ENCODE measurements around the gene AGFG1. TPM values are rescaled to one million over a fixed set of nuclear protein-coding genes. Genes with fewer than 3 reads are reported as not detected.
"Not testable (repeated sequence)": the region's sequence is repeated elsewhere in the genome, so short reads cannot be mapped to it uniquely, and the experiment has no call there.

The AGFG1 gene
- total RNA-seq, 1 experiment from 2014 or later = 119 TPM

DNA sequence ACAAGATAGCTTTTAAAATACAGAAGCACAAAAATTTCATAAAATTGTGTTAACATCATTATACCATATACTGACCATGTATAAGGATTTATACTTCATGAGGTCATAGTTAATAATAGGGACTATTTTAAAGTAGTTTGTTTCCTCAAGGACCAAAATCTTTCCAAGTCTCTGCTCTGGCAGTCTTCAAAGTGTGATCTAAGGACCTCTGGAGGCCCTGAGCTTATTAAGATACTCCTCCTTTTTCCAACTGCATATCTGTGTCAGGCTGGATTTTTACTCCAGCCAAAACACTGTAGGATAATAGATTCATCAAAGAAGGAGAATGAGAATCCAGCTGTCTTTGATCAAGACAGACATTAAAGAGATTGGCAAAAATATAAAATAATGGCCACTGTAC, 125.1 kb downstream of the AGFG1 start:
- Histone ChIP-seq H2AFZ (no peak overlapping the region), H3K4me3 (no peak overlapping the region), H3K4me1 (replicated peaks; ENCODE audit: insufficient read depth) (peaks cover 9% of the 10 kb centered on the region), H3K27ac (no peak overlapping the region), H3K36me3 (ENCODE audit: low read depth) (no peaks in the 10 kb centered on the region), H3K79me2 (ENCODE audit: low read depth) (no peaks in the 10 kb centered on the region), H3K27me3 (ENCODE audit: insufficient read depth, low read depth) (no peaks in the 10 kb centered on the region), H3K9me2 (ENCODE audit: insufficient read depth) (no peaks in the 10 kb centered on the region), H3K4me2 (no peak overlapping the region), H3F3A (ENCODE audit: insufficient read depth, low read depth) (no peaks in the 10 kb centered on the region), H3K9me3 (ENCODE audit: insufficient read depth, low read depth) (no peaks in the 10 kb centered on the region), H4K20me1 (ENCODE audit: insufficient read depth) (no peaks in the 10 kb centered on the region)
- BruUV-seq (replicated peaks) = no TSS peak
- POLR2A ChIA-PET (ENCODE audit: unreplicated experiment) = no interaction called here
- intact Hi-C loops (cut with micrococcal nuclease; ENCODE audit: unreplicated experiment) = no loop called here
- no peak for TF ChIP-seq CTCF (conservative IDR thresholded peaks at IDR 0.05)
- TF ChIP-seq EZH2 (IDR thresholded peaks at IDR 0.05; ENCODE audit: low read depth) = no peak
- CTCF ChIA-PET = no interaction called here
- DNase-seq = no peak

GRCh38 chr2:227597998-227598397, 126.0 kb downstream of the AGFG1 start:
- peak; percentile 29 to 74 for DNase-seq
- no peaks in the 10 kb centered on the region for H4K20me1 ChIP-seq (ENCODE audit: insufficient read depth)
- H3K27ac ChIP-seq = 0 out of 2 replicates have a peak overlapping the region, but pooled peaks have one; percentile 7
- H3K4me1 ChIP-seq (replicated peaks; ENCODE audit: insufficient read depth) = peaks cover 9% of the 10 kb centered on the region
- H3K9me2 ChIP-seq (ENCODE audit: insufficient read depth) = no peaks in the 10 kb centered on the region
- ChIA-PET CTCF (no interaction called here), POLR2A (ENCODE audit: unreplicated experiment) (interaction anchor here (0.6 to 0.7 kb wide), 2 partner anchors 93 to 261 kb away, joined by 3 to 7 read pairs; no protein-coding TSS in a partner anchor)
- H3F3A ChIP-seq (ENCODE audit: insufficient read depth, low read depth) = no peaks in the 10 kb centered on the region
- no TSS peak for BruUV-seq (replicated peaks)
- H2AFZ ChIP-seq = no peak overlapping the region
- H3K36me3 ChIP-seq (ENCODE audit: low read depth) = no peaks in the 10 kb centered on the region
- H3K4me3 ChIP-seq = no peak overlapping the region
- TF ChIP-seq CTCF (conservative IDR thresholded peaks at IDR 0.05) = no peak
- no peak for TF ChIP-seq EZH2 (IDR thresholded peaks at IDR 0.05; ENCODE audit: low read depth)
- no peaks in the 10 kb centered on the region for H3K79me2 ChIP-seq (ENCODE audit: low read depth)
- intact Hi-C loops (cut with micrococcal nuclease; ENCODE audit: unreplicated experiment) = no loop called here
- no peaks in the 10 kb centered on the region for H3K27me3 ChIP-seq (ENCODE audit: insufficient read depth, low read depth)
- no peaks in the 10 kb centered on the region for H3K9me3 ChIP-seq (ENCODE audit: insufficient read depth, low read depth)
- peak overlapping the region; percentile 5 for H3K4me2 ChIP-seq

DNA sequence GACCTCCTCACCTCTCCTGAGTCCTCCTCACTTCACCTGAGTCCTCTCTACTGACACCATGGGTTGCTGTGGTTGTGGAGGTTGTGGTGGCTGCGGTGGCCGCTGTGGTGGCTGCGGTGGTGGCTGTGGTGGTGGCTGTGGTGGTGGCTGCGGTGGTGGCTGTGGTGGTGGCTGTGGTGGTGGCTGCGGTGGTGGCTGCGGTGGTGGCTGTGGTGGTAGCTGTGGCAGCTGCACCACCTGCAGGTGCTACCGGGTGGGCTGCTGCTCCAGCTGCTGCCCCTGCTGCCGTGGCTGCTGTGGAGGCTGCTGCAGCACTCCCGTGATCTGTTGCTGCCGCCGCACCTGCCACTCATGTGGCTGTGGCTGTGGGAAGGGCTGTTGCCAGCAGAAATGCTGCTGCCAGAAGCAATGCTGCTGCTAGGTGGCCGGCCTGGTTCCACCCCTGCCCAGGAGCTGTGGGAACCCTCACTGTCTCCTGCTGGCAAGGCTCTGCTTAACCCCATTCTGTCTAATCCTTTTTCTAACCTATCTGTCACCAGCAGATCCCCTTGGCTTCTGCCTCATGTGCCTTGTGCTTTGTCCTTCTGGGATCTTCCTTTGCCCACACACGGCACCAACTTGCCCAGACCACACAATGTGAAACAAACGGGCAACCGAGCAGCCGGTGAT, 127.0 kb downstream of the AGFG1 start, which contains the start of gene SCYGR2:
Gene SCYGR2, plus strand, starts transcription at position 59 of the 669 bp plus-strand sequence. Its CDS starts 0 bp downstream, at position 59.
- H3K4me1 ChIP-seq (replicated peaks; ENCODE audit: insufficient read depth); DNase-seq; H3K36me3 ChIP-seq (ENCODE audit: low read depth); POLR2A ChIA-PET (ENCODE audit: unreplicated experiment); H3K9me3 ChIP-seq (ENCODE audit: insufficient read depth, low read depth); intact Hi-C loops (cut with micrococcal nuclease; ENCODE audit: unreplicated experiment); H2AFZ ChIP-seq; BruUV-seq (replicated peaks); H4K20me1 ChIP-seq (ENCODE audit: insufficient read depth); H3K27me3 ChIP-seq (ENCODE audit: insufficient read depth, low read depth); H3K79me2 ChIP-seq (ENCODE audit: low read depth); H3F3A ChIP-seq (ENCODE audit: insufficient read depth, low read depth); H3K9me2 ChIP-seq (ENCODE audit: insufficient read depth); H3K4me3 ChIP-seq: not testable (repeated sequence)
- CTCF ChIA-PET = interaction anchor here (0.6 kb wide), 1 partner anchor 28 kb away, joined by 3 read pairs; no protein-coding TSS in a partner anchor
- Histone ChIP-seq H3K27ac (0 out of 2 replicates have a peak within 1 kb of the TSS, but pooled peaks have one; percentile 7), H3K4me2 (peak within 1 kb of the TSS; percentile 5)
